GM18907 (cell line): ENCODE data around the gene CCDC85C.
"Not testable (repeated sequence)": the region's sequence is repeated elsewhere in the genome, so short reads cannot be mapped to it uniquely, and the experiment has no call there.

Source experiments
- ATAC-seq: cut with Tn5 transposase; IDR thresholded peaks from one replicate; pipeline ENCODE4 v1.9.1; 2021; ENCODE audit warnings: mild to moderate bottlenecking, moderate library complexity; ENCODE audit not compliant: unreplicated experiment

CCDC85C gene

GRCh38 chr14:99603471-99604277, at the start of gene CCDC85C:
CCDC85C (minus strand) TSS chr14:99604207; CDS start chr14:99603959, 248 bp downstream.
- peak; percentile 1 for ATAC-seq

- ATAC-seq: no peak
These were observed 48.1 kb upstream of the CCDC85C start for GRCh38 chr14:99651953-99652746.

- no peak for ATAC-seq
These were observed 46.2 kb upstream of the CCDC85C start for GRCh38 chr14:99650189-99650588.

- ATAC-seq: no peak
These were observed 45.6 kb upstream of the CCDC85C start for GRCh38 chr14:99649643-99650042.

- no peak for ATAC-seq
These were observed 45.2 kb upstream of the CCDC85C start for GRCh38 chr14:99649219-99649618.

- no peak for ATAC-seq
These were observed 44.2 kb upstream of the CCDC85C start for GRCh38 chr14:99648027-99648784.

- ATAC-seq: no peak
These were observed 43.4 kb upstream of the CCDC85C start for GRCh38 chr14:99647411-99647810.

- no peak for ATAC-seq
These were observed 41.8 kb upstream of the CCDC85C start for GRCh38 chr14:99645545-99646505.

GRCh38 chr14:99644723-99645544, 40.9 kb upstream of the CCDC85C start, which contains the start of gene HHIPL1:
HHIPL1 (plus strand) TSS chr14:99645129; CDS start chr14:99645208, 79 bp downstream.
- no peak for ATAC-seq

GRCh38 chr14:99644035-99644587, 40.1 kb upstream of the CCDC85C start:
- ATAC-seq: no peak

GRCh38 chr14:99643343-99643742, 39.3 kb upstream of the CCDC85C start:
- ATAC-seq: no peak

GRCh38 chr14:99642771-99643170, 38.8 kb upstream of the CCDC85C start:
- not testable (repeated sequence) for ATAC-seq

GRCh38 chr14:99637624-99638023, 33.6 kb upstream of the CCDC85C start:
- ATAC-seq: no peak

- no peak for ATAC-seq
These were observed 32.5 kb upstream of the CCDC85C start for GRCh38 chr14:99636487-99636886.

- no peak for ATAC-seq
These were observed 31.1 kb upstream of the CCDC85C start for GRCh38 chr14:99635116-99635515.

- ATAC-seq: no peak
These were observed 30.4 kb upstream of the CCDC85C start for GRCh38 chr14:99634443-99634842.

GRCh38 chr14:99633918-99634317, 29.9 kb upstream of the CCDC85C start:
- no peak for ATAC-seq

- no peak for ATAC-seq
These were observed 29.1 kb upstream of the CCDC85C start for GRCh38 chr14:99633141-99633540.
